Medulla oblongata (tissue), 1 donor: Measurements from ENCODE around the gene VPS26B.
"Not testable (repeated sequence)": the region's sequence is repeated elsewhere in the genome, so short reads cannot be mapped to it uniquely, and the experiment has no call there.

Experiments used
- DNase-seq: peaks from one replicate; pipeline ENCODE4 v3.0.0-alpha.2; 2015; ENCODE audit errors: extremely low spot score

Gene VPS26B

GRCh38 chr11:134223836-134224709 lies at the start of gene VPS26B, which contains the start of gene NCAPD3:
TSS of gene VPS26B (plus strand) at chr11:134224671. CDS start at chr11:134225123, 452 bp downstream.
TSS of gene NCAPD3 (minus strand) at chr11:134223967. CDS start at chr11:134223926, 41 bp downstream.
- peak; percentile 97 for DNase-seq

GRCh38 chr11:134176284-134176683 lies 48.2 kb upstream of the VPS26B start:
- no peak for DNase-seq

- DNase-seq: no peak
These were observed 46.3 kb upstream of the VPS26B start for GRCh38 chr11:134178032-134178674.

GRCh38 chr11:134181707-134182106 lies 42.8 kb upstream of the VPS26B start:
- DNase-seq: no peak

GRCh38 chr11:134188092-134188491 lies 36.4 kb upstream of the VPS26B start:
- DNase-seq: not testable (repeated sequence)

- no peak for DNase-seq
These were observed 27.7 kb upstream of the VPS26B start for GRCh38 chr11:134196756-134197155.

- DNase-seq: no peak
These were observed 24.9 kb upstream of the VPS26B start for GRCh38 chr11:134199531-134199930.

- DNase-seq: no peak
These were observed 23.8 kb upstream of the VPS26B start for GRCh38 chr11:134200688-134201087.

GRCh38 chr11:134202661-134203060 lies 21.8 kb upstream of the VPS26B start:
- DNase-seq: no peak

- DNase-seq: no peak
These were observed 18.7 kb upstream of the VPS26B start for GRCh38 chr11:134205729-134206128.

- no peak for DNase-seq
These were observed 18.3 kb upstream of the VPS26B start for GRCh38 chr11:134206185-134206584.

- DNase-seq: no peak
These were observed 16.8 kb upstream of the VPS26B start for GRCh38 chr11:134207538-134208239.

- DNase-seq: peak; percentile 11
These were observed 8.6 kb upstream of the VPS26B start for GRCh38 chr11:134215836-134216235.

GRCh38 chr11:134216816-134217215 lies 7.7 kb upstream of the VPS26B start:
- DNase-seq: peak; percentile 47

- DNase-seq: peak; percentile 14
These were observed 1.4 kb upstream of the VPS26B start for GRCh38 chr11:134223121-134223520.

- peak; percentile 74 for DNase-seq
These were observed 516 bp downstream of the VPS26B start for GRCh38 chr11:134224710-134225664.

GRCh38 chr11:134226806-134227325 lies 2.4 kb downstream of the VPS26B start:
- DNase-seq: no peak

GRCh38 chr11:134228625-134229024 lies 4.2 kb downstream of the VPS26B start:
- no peak for DNase-seq

- DNase-seq: no peak
These were observed 4.8 kb downstream of the VPS26B start for GRCh38 chr11:134229126-134229790.

- no peak for DNase-seq
These were observed 5.9 kb downstream of the VPS26B start for GRCh38 chr11:134230339-134230738.
